Tibial nerve (tissue), 4 donors: Measurements from ENCODE around the gene GLE1. TPM values are rescaled to one million over a fixed set of nuclear protein-coding genes. Genes with fewer than 3 reads are reported as not detected.

Source experiments
- DNase-seq, 2 donors: peaks; one replicate each; pipeline ENCODE4 v3.0.0-alpha.2; 2019; ENCODE audit warnings: low spot score in 2 of 2
- H3K27ac ChIP-seq, 4 donors: fragments of 200-600 bp; sonication (generic) in 3 of 4; one replicate each; pipeline ENCODE4 v1.5.1; 2017 to 2019; ENCODE audit warnings: mild to moderate bottlenecking in 1 of 4
- H3K27me3 ChIP-seq, 2 donors: fragments of 200-600 bp; sonication (generic) in 1 of 2; one replicate each; pipeline versions ENCODE4 v1.5.1 to v1.6.0; 2017 to 2019
- H3K36me3 ChIP-seq, 3 donors: fragments of 200-600 bp; sonication (generic); one replicate each; pipeline ENCODE4 v1.5.1; 2018 to 2019
- H3K4me1 ChIP-seq, 4 donors: fragments of 200-600 bp; sonication (generic) in 3 of 4; one replicate each; pipeline ENCODE4 v1.5.1; 2017 to 2019
- H3K4me3 ChIP-seq, 4 donors: fragments of 200-600 bp; sonication (generic) in 3 of 4; one replicate each; pipeline ENCODE4 v1.5.1; 2017 to 2019; ENCODE audit warnings: mild to moderate bottlenecking in 1 of 4, moderate library complexity in 1 of 4
- H3K9me3 ChIP-seq, 4 donors: fragments of 200-600 bp; sonication (generic) in 3 of 4; one replicate each; pipeline ENCODE4 v1.5.1; 2017 to 2019
- CTCF ChIP-seq, 5 experiments: fragments of 200-600 bp in 3 of 5; fragments of 450-650 bp in 2 of 5; sonication (generic) in 3 of 5; IDR thresholded peaks; one replicate each; pipeline ENCODE4 v1.5.1; 2016 to 2019; ENCODE audit warnings: antibody characterized with exemption in 5 of 5, mild to moderate bottlenecking in 3 of 5, moderate library complexity in 2 of 5
- EP300 ChIP-seq, 2 donors: sonication (generic); formaldehyde crosslinking; IDR thresholded peaks; one replicate each; pipeline ENCODE4 v1.6.1; 2017; ENCODE audit warnings: antibody characterized with exemption in 2 of 2, mild to moderate bottlenecking in 1 of 2
- POLR2A ChIP-seq, 2 donors: fragments of 450-650 bp; IDR thresholded peaks; one replicate each; pipeline ENCODE4 v1.6.1; 2017; ENCODE audit warnings: antibody characterized with exemption in 2 of 2, mild to moderate bottlenecking in 2 of 2, moderate library complexity in 2 of 2
- WGBS, 2 donors: methylation state at CpG; one replicate each; pipeline ENCODE4 v1.1.5; 2018; 5-methylcytosine and 5-hydroxymethylcytosine counted together
- total RNA-seq, 4 donors: library from RNA; depleted of rRNA; stranded (reverse); fragments of >200 nt; gene quantifications; one replicate each; pipeline ENCODE4 v1.1.0, GENCODE V29; 2016

Gene GLE1
- total RNA-seq, 4 donors from 2014 or later = 24.5 to 30.4 (median 28.8) TPM

GRCh38 chr9:128540634-128541360, 36.3 kb downstream of the GLE1 start:
- H3K4me1 ChIP-seq = peaks cover 0 to 8% (median 0%) of the 10 kb centered on the region in 4 donors
- no peaks in the 10 kb centered on the region for H3K9me3 ChIP-seq
- H3K27me3 ChIP-seq = no peaks in the 10 kb centered on the region
- no peak overlapping the region for H3K4me3 ChIP-seq
- peak overlapping the region in 1 of 4 donors; percentile 31 for H3K27ac ChIP-seq
- WGBS, 2 donors = 37 to 45% methylated on average over 3 of the region's 3 CpGs
- DNase-seq = no peak
- TF ChIP-seq EP300 (IDR thresholded peaks at IDR 0.05) (no peak), CTCF (IDR thresholded peaks at IDR 0.05) (no peak), POLR2A (IDR thresholded peaks at IDR 0.05) (no peak)
- peaks cover 0 to 79% (median 16%) of the 10 kb centered on the region in 3 donors for H3K36me3 ChIP-seq

GRCh38 chr9:128546504-128546903, 42.0 kb downstream of the GLE1 start:
- Histone ChIP-seq H3K4me1 (peaks cover 0 to 25% (median 14%) of the 10 kb centered on the region in 4 donors), H3K4me3 (no peak overlapping the region), H3K27ac (no peak overlapping the region), H3K9me3 (no peaks in the 10 kb centered on the region), H3K36me3 (peaks cover 0 to 23% (median 0%) of the 10 kb centered on the region in 3 donors), H3K27me3 (no peaks in the 10 kb centered on the region)
- TF ChIP-seq EP300 (IDR thresholded peaks at IDR 0.05) = no peak
- TF ChIP-seq POLR2A (IDR thresholded peaks at IDR 0.05) = no peak
- TF ChIP-seq CTCF (IDR thresholded peaks at IDR 0.05) = no peak
- WGBS, 2 donors = 79 to 90% methylated on average over 3 of the region's 3 CpGs
- DNase-seq = no peak

- 88% methylated on average over 7 of the region's 7 CpGs for WGBS, 2 donors
- no peaks in the 10 kb centered on the region for H3K36me3 ChIP-seq
- peak overlapping the region in 2 of 4 donors; percentile 58 to 92 for H3K27ac ChIP-seq
Measured at GRCh38 chr9:128548876-128549275, 44.4 kb downstream of the GLE1 start.

GRCh38 chr9:128550226-128550625, 45.7 kb downstream of the GLE1 start:
- 29 to 38% methylated on average over 2 of the region's 2 CpGs for WGBS, 2 donors
- Histone ChIP-seq H3K27me3 (no peaks in the 10 kb centered on the region), H3K27ac (peak overlapping the region; percentile 92 to 97 (median 94)), H3K4me3 (peak overlapping the region in 1 of 4 donors; percentile 82), H3K4me1 (peaks cover 0 to 44% (median 30%) of the 10 kb centered on the region in 4 donors), H3K36me3 (no peaks in the 10 kb centered on the region), H3K9me3 (no peaks in the 10 kb centered on the region)
- no peak for DNase-seq
- TF ChIP-seq CTCF (IDR thresholded peaks at IDR 0.05) (no peak), EP300 (IDR thresholded peaks at IDR 0.05) (no peak), POLR2A (IDR thresholded peaks at IDR 0.05) (no peak)

More at GRCh38 chr9:128548876-128549275, 44.4 kb downstream of the GLE1 start:
- Histone ChIP-seq H3K9me3 (no peaks in the 10 kb centered on the region), H3K4me3 (no peak overlapping the region), H3K27me3 (no peaks in the 10 kb centered on the region), H3K4me1 (peaks cover 0 to 31% (median 17%) of the 10 kb centered on the region in 4 donors)
- no peak for TF ChIP-seq CTCF (IDR thresholded peaks at IDR 0.05)
- TF ChIP-seq POLR2A (IDR thresholded peaks at IDR 0.05) = no peak
- no peak for TF ChIP-seq EP300 (IDR thresholded peaks at IDR 0.05)
- DNase-seq = no peak
